ENCODE results near the gene ANO2. TPM values are rescaled to one million over a fixed set of nuclear protein-coding genes. Genes with fewer than 3 reads are reported as not detected.

ANO2 gene
- total RNA-seq, 1 experiment from 2014 or later = not detected

DNA sequence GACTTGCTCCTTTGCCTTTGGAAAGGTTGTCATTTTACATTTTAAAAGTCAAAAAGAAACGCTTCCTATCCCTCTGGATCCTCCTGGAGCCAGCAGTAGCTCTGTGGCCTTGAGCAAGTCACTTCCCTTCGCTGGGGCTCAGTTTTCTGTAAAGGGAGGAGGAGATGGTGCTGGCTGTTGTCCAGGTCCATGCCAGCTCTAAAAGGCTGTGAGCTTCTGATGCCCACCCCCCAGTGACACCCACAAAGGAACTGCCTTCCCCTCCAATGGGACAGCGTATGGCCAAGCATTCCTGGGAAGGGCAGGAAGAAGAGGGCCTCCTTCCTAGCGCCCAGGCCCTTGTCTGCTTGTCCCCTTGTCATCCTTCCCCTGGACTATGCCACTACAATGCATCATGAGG is 431.7 kb downstream of the ANO2 start:
- H3K27me3 ChIP-seq (ENCODE audit: low read length) = peaks cover 6% of the 10 kb centered on the region; the same call in 1 of the 2 replicates
- no peaks in the 10 kb centered on the region for H3K36me3 ChIP-seq (ENCODE audit: low read depth, low read length)
- ChIA-PET POLR2A (ENCODE audit: unreplicated experiment) (no interaction called here), CTCF (no interaction called here)
- TF ChIP-seq, protein P1, sequence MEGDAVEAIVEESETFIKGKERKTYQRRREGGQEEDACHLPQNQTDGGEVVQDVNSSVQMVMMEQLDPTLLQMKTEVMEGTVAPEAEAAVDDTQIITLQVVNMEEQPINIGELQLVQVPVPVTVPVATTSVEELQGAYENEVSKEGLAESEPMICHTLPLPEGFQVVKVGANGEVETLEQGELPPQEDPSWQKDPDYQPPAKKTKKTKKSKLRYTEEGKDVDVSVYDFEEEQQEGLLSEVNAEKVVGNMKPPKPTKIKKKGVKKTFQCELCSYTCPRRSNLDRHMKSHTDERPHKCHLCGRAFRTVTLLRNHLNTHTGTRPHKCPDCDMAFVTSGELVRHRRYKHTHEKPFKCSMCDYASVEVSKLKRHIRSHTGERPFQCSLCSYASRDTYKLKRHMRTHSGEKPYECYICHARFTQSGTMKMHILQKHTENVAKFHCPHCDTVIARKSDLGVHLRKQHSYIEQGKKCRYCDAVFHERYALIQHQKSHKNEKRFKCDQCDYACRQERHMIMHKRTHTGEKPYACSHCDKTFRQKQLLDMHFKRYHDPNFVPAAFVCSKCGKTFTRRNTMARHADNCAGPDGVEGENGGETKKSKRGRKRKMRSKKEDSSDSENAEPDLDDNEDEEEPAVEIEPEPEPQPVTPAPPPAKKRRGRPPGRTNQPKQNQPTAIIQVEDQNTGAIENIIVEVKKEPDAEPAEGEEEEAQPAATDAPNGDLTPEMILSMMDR (conservative IDR thresholded peaks at IDR 0.05; ENCODE audit: low read depth, low read length) = no peak
- TF ChIP-seq EZH2phosphoT487 (IDR thresholded peaks at IDR 0.05; ENCODE audit: borderline replicate concordance, low read length) (no peak), EZH2 (IDR thresholded peaks at IDR 0.05; ENCODE audit: low read length, unreplicated experiment) (no peak)
- H3K4me2 ChIP-seq (ENCODE audit: low read length) = no peak overlapping the region
- H2AFZ ChIP-seq (ENCODE audit: low read length) = no peak overlapping the region
- H3K9me2 ChIP-seq (replicated peaks; ENCODE audit: low read length) = no peaks in the 10 kb centered on the region
- H3K79me2 ChIP-seq (ENCODE audit: low read length) = no peaks in the 10 kb centered on the region
- H4K20me1 ChIP-seq (ENCODE audit: low read length) = no peaks in the 10 kb centered on the region
- H3F3A ChIP-seq (ENCODE audit: low read length, unreplicated experiment) = no peaks in the 10 kb centered on the region
- H3K4me1 ChIP-seq (ENCODE audit: insufficient read depth, low read length) = no peaks in the 10 kb centered on the region
- ATAC-seq (no peak), DNase-seq (no peak)
- no peaks in the 10 kb centered on the region for H3K9me3 ChIP-seq (ENCODE audit: low read length)
- no TSS peak for BruUV-seq (replicated peaks)
- H3K9ac ChIP-seq (ENCODE audit: low read length) = no peak overlapping the region
- intact Hi-C loops (cut with micrococcal nuclease) = no loop called here
- no peak overlapping the region for H3K4me3 ChIP-seq (ENCODE audit: low read length)
- H3K27ac ChIP-seq (ENCODE audit: low read length) = no peak overlapping the region

Other genes with a start within 250 kb of the ANO2 start
- not detected in 2 replicates for gene VWF, start 179.4 kb upstream of the ANO2 start, total RNA-seq (2014; rRNA removed)